ENCODE measurements around the gene FAM43B.
A peak's percentile ranks its signal among the peaks of the same experiment; 100 is the strongest.
"Not testable (repeated sequence)": the region's sequence is repeated elsewhere in the genome, so short reads cannot be mapped to it uniquely, and the experiment has no call there.

FAM43B gene, protein sequence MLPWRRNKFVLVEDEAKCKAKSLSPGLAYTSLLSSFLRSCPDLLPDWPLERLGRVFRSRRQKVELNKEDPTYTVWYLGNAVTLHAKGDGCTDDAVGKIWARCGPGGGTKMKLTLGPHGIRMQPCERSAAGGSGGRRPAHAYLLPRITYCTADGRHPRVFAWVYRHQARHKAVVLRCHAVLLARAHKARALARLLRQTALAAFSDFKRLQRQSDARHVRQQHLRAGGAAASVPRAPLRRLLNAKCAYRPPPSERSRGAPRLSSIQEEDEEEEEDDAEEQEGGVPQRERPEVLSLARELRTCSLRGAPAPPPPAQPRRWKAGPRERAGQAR

DNA sequence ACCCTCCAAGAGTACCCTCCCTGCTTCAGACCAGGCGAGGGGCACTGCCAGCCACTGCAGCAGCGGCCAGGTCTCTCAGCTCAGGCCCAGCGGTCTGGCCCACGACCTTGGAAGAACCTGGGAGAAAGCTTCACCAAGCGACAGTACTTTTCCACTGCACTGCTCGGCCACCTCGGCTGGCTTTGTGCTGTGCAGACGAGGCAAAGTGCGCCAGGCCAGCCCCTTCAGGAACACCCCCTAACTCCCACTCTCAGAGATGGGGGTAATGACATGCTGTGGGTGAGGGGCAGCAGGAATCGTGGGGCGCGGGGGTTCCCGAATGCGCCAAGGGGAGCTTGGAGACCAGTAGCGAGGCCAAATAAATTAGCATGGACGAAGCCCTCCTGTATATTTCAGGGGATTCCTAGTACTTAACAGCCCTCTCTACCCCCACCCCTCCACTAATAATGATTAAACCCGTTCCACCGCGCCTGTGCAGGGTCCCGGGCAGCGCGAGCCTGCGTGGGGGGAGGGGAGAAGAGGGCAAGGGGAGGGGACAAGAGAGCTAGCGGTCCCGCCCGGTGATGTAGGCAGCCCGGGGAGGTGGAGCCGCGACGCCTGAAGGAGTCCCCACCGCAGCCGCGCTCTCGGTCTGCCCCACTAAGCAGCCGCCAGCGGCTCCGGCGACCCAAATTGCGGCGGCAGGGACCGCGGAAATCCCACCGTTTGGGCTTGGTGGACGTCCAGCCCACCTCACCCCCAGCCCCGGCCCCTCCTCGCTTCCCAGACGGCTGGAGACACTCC is at the start of gene FAM43B:
Gene FAM43B, plus strand, starts transcription at position 629 of the 783 bp plus-strand sequence. CDS start 401 bp downstream, outside the sequence.
- no peak for DNase-seq

DNA sequence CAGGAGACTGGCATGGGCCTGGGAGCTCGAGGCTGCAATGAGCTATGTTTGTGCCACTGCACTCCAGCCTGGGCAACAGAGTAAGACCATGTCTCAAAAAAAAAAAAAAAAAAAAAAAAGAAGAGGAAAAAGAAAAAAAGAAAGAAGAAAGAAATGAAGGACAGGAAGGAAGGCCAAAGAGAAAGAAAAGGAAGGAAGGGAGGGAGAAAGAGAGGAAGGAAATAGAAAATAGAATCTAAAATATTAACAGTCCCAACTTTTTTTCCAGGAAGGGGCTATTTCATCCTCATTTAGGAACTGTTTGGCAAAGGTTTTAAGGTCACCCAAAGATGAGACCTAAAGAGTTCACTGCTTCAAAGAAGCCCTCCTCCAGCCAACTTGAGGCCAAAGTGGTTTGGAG is 46.9 kb upstream of the FAM43B start:
- no peak for DNase-seq

GRCh38 chr1:20507248-20507563 is 45.2 kb upstream of the FAM43B start:
- no peak for DNase-seq

DNA sequence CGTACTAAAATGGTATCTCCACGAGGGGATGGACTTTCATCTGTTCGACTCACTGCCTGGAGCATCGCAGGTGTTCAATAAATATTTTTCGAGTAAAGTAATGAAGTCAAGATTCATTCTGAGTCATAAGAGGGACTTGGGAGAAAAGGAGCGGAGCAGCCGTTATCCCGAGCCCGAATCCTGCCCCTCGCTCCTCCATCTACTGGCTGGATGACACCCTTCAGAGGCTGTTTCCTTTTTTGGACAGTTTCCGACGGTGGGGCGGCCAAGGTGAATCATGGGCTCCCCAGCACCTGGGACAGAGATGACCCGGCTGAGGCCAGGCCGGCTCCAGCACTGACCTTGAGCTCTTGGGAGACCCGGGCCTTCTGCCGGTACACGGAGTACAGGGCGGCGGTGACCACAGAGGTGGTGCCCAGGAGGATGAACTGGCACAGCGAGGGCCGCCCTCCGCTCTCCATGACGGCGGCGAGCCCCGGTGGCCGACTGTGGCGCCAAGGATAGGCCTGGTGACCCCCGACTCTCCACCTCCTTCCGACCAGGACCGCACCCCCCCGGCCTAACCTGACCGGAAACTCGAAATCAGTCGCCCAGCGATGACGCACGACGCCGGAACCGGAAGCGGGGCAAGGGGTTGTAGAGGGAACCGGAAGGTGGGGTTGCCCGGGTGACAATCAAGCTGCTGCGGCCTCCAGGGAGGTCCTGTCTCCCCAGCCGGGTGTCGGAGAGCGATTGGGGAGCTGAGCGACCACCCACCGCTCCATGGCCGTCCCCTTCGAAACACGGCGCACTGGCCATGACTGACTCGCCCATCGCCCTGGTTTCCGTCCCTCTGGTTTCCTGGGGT is 44.6 kb upstream of the FAM43B start, which contains the start of gene MUL1:
Gene MUL1, minus strand, starts transcription at position 588 of the 847 bp plus-strand sequence. Its CDS starts 127 bp downstream, at position 461.
- peak; percentile 18 to 87 for DNase-seq

GRCh38 chr1:20508411-20508771 is 44.0 kb upstream of the FAM43B start:
- no peak for DNase-seq

DNA sequence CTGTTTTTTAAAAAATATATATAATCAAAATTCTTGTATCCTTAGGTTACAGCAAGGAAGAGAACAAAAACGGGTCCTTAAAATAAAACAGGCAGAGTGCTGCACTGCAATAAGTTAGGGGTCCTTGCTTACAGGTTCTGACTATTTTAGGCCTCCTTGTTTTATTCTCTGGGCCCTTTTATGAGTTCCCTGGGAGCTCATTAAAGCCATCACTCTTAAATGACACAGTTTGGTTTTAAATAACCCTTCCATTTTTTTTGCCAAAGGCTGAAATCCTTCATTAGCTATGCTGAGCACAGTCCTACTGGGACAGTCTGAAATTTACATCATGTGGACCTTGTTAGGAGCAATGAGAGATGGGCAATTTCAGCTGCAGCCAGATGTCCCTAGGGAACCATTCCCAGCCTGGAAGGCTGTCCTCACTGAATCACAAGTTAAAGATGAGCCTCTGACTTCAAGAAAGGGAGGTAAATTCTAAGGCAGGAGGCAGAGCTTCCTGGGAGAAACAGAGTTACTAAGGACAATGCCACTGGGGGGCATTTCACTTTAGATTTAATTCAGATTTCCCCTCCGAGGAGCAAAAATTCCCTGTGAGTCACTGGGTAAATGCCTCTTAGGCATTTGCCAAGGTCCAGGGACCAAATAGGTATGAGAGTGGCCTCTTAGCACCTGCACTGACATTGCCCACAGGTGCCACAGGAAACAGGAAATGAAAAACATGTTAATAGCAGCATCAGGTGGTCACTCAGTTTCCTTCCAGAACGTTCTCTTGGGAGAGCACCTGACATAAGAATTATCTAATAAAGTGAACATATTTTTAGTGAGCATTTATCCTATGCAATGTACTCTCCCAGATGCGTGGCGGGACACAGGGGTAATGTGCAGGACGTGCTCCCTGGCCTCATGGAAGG is 40.6 kb upstream of the FAM43B start:
- peak in 1 of 2 experiments; percentile 12 for DNase-seq

GRCh38 chr1:20519609-20520262 is 32.6 kb upstream of the FAM43B start:
- DNase-seq, result not testable (repeated sequence)

DNA sequence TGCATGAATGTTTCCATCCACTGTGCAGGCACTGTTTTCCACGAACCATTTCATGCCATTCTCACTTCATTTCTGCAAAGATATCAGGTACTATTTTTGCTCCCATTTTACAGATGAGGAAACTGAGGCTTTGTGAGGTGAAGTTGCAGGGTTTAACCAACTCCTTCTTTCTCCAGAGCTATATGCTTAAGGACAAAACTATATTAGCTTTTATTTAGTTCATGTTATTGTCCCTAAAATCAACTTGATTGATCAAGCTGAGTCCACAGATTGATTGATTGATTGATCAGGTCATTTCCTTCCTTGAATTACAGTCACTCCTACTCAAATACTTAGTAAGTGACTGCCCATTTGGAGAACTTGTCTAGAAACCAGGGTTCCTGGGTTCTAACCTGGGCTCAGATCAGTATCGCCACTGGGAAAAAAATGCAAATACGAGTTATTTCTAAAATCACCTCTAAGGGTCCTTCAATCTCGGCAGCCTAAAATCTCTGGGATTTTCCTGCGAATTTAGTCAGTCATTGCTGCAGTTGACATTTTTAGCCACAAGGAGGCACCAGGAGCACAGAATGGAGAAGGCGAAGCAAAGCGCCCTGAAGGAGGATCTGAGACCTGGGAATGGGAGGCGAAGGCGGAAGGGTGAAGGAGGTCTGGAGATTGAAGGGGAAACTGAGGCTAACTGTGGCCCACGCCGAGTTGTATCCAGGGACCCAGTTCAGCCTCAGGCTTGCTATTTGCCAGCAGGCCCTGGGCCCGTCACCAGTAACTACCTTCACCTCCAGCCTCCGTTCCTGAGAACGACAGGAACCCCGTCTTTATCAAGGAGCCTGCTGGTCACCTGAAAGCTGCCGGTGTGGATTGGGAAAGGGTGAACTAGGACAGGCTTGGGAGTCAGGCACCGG is 30.2 kb upstream of the FAM43B start:
- DNase-seq, result peak; percentile 34 to 66

DNA sequence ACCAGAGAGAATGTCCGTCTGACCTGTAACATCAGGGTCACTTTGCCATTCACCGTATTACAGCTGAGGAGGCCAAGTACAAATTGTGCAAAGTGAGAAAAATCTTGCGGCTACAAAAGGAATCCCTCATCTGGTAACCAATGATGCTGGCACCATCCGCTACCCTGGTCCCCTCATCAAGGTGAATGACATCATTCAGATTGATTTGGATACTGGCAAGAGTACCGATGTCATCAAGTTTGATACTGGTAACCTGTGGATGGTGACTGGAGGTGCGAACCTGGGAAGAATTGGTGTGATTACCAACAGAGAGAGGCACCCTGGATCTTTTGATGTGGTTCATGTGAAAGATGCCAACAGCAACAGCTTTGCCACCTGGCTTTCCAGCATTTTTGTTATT is 26.1 kb upstream of the FAM43B start:
- no peak for DNase-seq

GRCh38 chr1:20528221-20528620 is 24.2 kb upstream of the FAM43B start:
- DNase-seq, result no peak

DNA sequence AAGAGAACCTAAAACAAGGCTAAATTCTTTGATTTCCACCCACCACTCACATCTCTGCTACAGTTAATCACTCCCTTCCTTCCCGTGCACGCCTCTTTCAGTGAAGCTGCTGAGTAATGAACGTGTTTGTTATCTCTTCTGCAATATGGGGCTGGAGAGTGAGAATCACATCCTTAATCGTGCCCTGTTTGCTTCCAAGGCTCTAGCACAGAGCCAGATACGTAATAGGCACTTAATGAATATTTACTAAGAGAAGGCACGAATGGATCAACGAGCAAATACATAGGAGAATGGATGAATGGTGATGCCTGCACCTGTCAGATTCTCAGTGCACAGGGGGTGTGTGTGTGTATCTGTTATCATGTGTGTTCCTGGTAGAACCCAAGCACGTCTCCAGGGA is 22.1 kb upstream of the FAM43B start:
- no peak for DNase-seq

DNA sequence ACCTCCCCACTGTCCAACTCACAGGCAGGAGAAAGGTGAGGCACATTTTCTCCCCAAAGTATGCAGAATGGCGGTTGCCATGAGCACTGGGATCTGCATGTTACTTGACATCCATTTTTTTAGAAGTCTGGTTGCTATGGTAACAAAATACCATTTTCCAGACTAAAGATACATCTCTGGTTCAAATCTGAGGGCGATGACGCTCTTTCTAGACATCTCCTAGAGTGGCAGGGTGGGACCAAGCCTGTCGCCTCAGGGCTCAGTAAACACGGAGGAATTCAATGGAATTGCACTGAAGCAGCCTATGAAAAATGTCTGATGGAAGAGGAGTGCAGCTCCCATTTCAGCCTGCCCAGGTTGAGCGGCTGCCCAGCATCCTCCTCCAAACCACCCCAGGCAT is 21.5 kb upstream of the FAM43B start:
- no peak for DNase-seq

DNA sequence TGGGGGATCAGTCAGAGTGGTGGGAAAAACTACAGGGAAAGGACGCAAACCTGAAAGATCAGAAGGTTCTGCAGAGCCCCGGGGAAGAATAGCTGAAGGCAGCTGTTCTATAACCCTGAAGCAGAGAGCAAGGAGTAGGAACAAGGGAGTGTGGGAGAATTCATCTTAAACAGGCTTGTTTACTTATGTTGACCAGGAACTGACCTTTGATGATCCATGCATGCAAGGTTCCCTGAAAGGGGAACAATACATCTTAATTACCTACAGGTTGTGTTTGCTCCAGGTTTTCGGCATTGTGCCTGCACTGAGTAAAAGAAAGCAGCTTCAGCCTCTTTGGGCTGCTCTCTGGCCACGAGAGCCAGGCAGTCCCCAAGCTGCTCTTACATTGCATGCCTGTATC is 18.7 kb upstream of the FAM43B start:
- DNase-seq, result no peak

DNA sequence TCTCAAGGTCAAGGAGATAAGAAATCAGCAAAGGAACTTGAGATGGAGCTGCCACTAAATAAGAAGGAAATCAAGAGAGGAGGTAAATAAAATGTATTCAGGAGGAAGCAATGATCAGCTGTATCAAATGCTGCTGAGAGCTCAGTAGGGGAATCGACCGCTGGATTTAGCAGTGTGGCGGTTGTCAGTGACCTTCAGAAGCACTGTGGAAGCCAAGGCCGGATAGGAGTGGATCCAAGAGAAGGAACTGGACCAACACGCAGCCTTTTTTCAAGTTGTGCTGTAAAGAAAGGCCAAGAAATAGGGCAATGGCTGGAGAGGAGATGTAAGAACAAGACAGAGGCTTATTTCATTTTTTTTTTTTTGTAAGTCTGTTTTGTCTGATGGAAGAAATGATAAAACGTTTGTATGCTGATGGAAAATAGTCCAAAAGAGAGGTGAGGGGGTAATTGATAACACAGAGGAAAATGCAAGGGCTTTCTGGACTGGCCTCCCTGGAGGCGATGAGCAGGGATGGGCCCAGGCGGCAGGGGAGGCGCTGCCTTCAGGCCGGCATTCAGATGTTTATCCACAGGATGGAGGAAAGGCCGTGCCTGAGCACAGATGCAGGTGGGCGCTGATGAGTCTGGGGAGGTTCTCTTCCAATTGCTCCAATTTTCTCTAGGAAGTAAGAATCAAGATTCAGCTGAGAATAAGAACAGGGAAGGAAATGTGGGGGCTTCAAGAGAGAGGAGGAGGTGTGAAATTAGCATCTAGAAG is 17.5 kb upstream of the FAM43B start:
- no peak for DNase-seq

- peak; percentile 72 to 86 for DNase-seq
Measured at GRCh38 chr1:20538227-20538626, 14.1 kb upstream of the FAM43B start.

GRCh38 chr1:20538760-20539551 is 13.4 kb upstream of the FAM43B start:
- no peak for DNase-seq

GRCh38 chr1:20540281-20540680 is 12.1 kb upstream of the FAM43B start:
- DNase-seq, result no peak

DNA sequence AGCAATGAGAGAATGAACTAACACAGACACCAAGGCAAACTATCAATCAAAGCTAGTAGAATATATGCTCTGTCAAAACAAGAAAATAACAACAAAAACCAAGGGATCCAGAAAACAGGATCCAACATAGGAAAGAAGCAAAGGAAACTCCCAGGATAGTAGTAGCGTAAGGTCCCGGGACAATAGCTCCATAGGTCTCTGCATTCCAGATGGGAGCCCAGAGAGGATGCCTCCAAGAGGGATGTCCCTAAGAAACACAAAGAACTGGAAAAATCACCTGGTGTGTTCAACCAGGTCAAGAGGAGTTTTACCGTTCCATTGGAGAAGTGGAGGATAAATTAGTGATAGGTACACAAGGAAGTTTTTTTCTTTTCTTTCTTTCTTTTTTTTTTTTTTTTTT is 5.7 kb upstream of the FAM43B start:
- DNase-seq, result no peak

DNA sequence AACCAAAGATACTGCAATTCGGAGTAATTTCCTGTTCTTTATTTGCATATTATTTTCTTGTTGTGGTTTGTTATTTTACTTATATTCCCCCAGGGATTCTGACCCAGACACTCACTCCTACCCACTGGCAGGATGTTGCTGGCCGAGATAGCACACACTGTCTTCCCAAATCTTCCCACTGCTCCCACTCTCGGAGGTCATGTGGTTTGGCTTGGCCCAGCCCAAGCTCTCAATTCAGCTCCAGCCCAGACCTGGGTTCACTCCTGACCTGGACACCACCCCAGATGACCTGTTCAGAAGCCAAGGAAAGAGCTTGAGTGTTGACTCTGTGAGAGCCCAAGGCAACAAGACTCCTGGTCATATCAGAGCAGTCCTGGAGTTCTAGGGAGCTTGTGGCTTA is 1.2 kb upstream of the FAM43B start:
- DNase-seq, result no peak
